GM12878 (cell line): ENCODE measurements around the gene ZMIZ2. TPM values are rescaled to one million over a fixed set of nuclear protein-coding genes. Genes with fewer than 3 reads are reported as not detected.

Source experiments
- ATAC-seq: fragments of 200-7000 bp; cut with Tn5 transposase; 3 replicates; pipeline ENCODE4 v1.9.1; 2020; ENCODE audit warnings: mild to moderate bottlenecking, moderate library complexity
- BruUV-seq: library from RNA; stranded (reverse); fragments of 400-500 nt; replicated peaks from 2 replicates; lab custom pipeline; 2021; lab: Mats Ljungman, UMichigan
- CTCF ChIA-PET: fragments of 300-600 bp; sonication (Branson Sonifier 250); formaldehyde crosslinking; extraction: SDS; loops from one replicate; lab custom pipeline; 2021; ENCODE audit warnings: inconsistent platforms; lab: Yijun Ruan, JAX
- POLR2A ChIA-PET: fragments of 350-600 bp; formaldehyde crosslinking; extraction: SDS; loops from one replicate; lab custom pipeline; 2021; ENCODE audit warnings: inconsistent platforms; lab: Charles Lee
- RAD21 ChIA-PET: fragments of 300-600 bp; sonication (Branson Sonifier 250); formaldehyde crosslinking; loops from one replicate; lab custom pipeline; 2023; ENCODE audit warnings: antibody characterized with exemption; ENCODE audit not compliant: unreplicated experiment; lab: Charles Lee
- SMC1A ChIA-PET: fragments of 300-600 bp; sonication (Branson Sonifier 250); formaldehyde crosslinking; loops from one replicate; lab custom pipeline; 2023; ENCODE audit not compliant: unreplicated experiment, uncharacterized antibody; lab: Charles Lee
- DNase-seq: peaks from one replicate; pipeline ENCODE4 v3.0.0-alpha.2; 2011; ENCODE audit warnings: low read depth, low spot score
- FAIRE-seq: peaks from 3 replicates; lab custom pipeline; 2011; peaks lifted over from hg19 to GRCh38; lab: Jason Lieb, UNC
- H2AFZ ChIP-seq: 2 replicates; pipeline ENCODE4 v1.6.0; 2011; ENCODE audit warnings: low read depth, low read length, control low read depth; ENCODE audit not compliant: control insufficient read depth
- H3K27ac ChIP-seq: 2 replicates; pipeline ENCODE4 v1.5.1; 2011; ENCODE audit warnings: control low read depth; ENCODE audit not compliant: control insufficient read depth, insufficient read depth
- H3K27me3 ChIP-seq, 2 experiments: replicated peaks in 1 of 2; 2 replicates each; pipeline versions ENCODE4 v1.6.0 to v1.6.1; 2011; ENCODE audit warnings: low read length in 1 of 2; ENCODE audit not compliant: control insufficient read depth in 2 of 2, insufficient read depth in 2 of 2
- H3K36me3 ChIP-seq, 2 experiments: 2 replicates each; pipeline ENCODE4 v1.5.1; 2011; ENCODE audit warnings: low read length in 1 of 2; ENCODE audit not compliant: control insufficient read depth in 2 of 2, insufficient read depth in 2 of 2
- H3K4me1 ChIP-seq: 2 replicates; pipeline ENCODE4 v1.6.1; 2011; ENCODE audit warnings: mild to moderate bottlenecking, low read length, moderate library complexity, mixed read lengths; ENCODE audit not compliant: control insufficient read depth, insufficient read depth
- H3K4me2 ChIP-seq: 2 replicates; pipeline ENCODE4 v1.6.0; 2011; ENCODE audit warnings: control low read depth; ENCODE audit not compliant: control insufficient read depth, insufficient read depth
- H3K4me3 ChIP-seq: fragments of 200-600 bp; sonication (generic); 2 replicates; pipeline ENCODE4 v1.5.1; 2016
- H3K79me2 ChIP-seq: 2 replicates; pipeline ENCODE4 v1.6.0; 2011; ENCODE audit warnings: low read length; ENCODE audit not compliant: control insufficient read depth, insufficient read depth
- H3K9ac ChIP-seq: 2 replicates; pipeline ENCODE4 v1.8.0; 2011; ENCODE audit warnings: low read length, control low read depth, mixed read lengths; ENCODE audit not compliant: control insufficient read depth, insufficient read depth
- H3K9me3 ChIP-seq: replicated peaks from 3 replicates; pipeline ENCODE4 v1.5.1; 2011; ENCODE audit warnings: mild to moderate bottlenecking, low read length; ENCODE audit not compliant: control insufficient read depth, insufficient read depth
- H4K20me1 ChIP-seq: 2 replicates; pipeline ENCODE4 v1.6.0; 2011; ENCODE audit not compliant: control insufficient read depth, insufficient read depth
- E2F8 ChIP-seq: fragments of 450-650 bp; IDR thresholded peaks from 2 replicates; pipeline ENCODE4 v1.6.1; 2018; ENCODE audit warnings: mild to moderate bottlenecking, low read depth, moderate library complexity; ENCODE audit not compliant: partially characterized antibody
- KDM1A ChIP-seq: fragments of 200-600 bp; sonication (generic); IDR thresholded peaks from 2 replicates; pipeline ENCODE4 v1.6.1; 2016; ENCODE audit warnings: borderline replicate concordance
- MYC ChIP-seq: IDR thresholded peaks from 2 replicates; pipeline ENCODE4 v1.6.1; 2011; ENCODE audit warnings: mild to moderate bottlenecking, low read length, moderate library complexity, inconsistent platforms; ENCODE audit not compliant: insufficient read depth, insufficient replicate concordance, insufficient read length, severe bottlenecking
- SUZ12 ChIP-seq: fragments of 200-600 bp; sonication (generic); IDR thresholded peaks from one replicate; pipeline ENCODE4 v1.6.1; 2018; ENCODE audit warnings: antibody characterized with exemption, mild to moderate bottlenecking; ENCODE audit not compliant: unreplicated experiment
- YBX1 ChIP-seq: fragments of 450-650 bp; IDR thresholded peaks from 2 replicates; pipeline ENCODE4 v1.6.1; 2016; ENCODE audit warnings: antibody characterized with exemption
- WGBS: methylation state at CpG from one replicate; pipeline ENCODE4 v1.1.6; 2016; ENCODE audit warnings: low lambda C conversion rate; ENCODE audit not compliant: insufficient replicate concordance, insufficient coverage; ENCODE audit errors: missing lambda C conversion rate; 5-methylcytosine and 5-hydroxymethylcytosine counted together
- in situ Hi-C: fragments of 300-500 bp; cut with MboI; formaldehyde crosslinking; loops from 9 replicates; pipeline ENCODE4 v1.14.3; 2018; ENCODE audit warnings: mixed read lengths
- intact Hi-C: fragments of 100-400 bp; cut with micrococcal nuclease; formaldehyde crosslinking; loops from one replicate; pipeline ENCODE4 v1.14.2; 2022; ENCODE audit not compliant: unreplicated experiment
- polyA plus RNA-seq, 11 experiments: library from polyadenylated mRNA; depleted of rRNA in 4 of 11; unstranded in 6 of 11; stranded (reverse) in 5 of 11; fragments of >200 nt; fragmentation: Nextera tagmentation in 4 of 11; fragmentation: Illumina TruSeq in 1 of 11; extraction: Ambion mirVana in 4 of 11; extraction: Trizol in 1 of 11; gene quantifications; 1 replicate in 1 of 11; 2 replicates in 10 of 11; pipeline versions ENCODE4 v1.2.1 to v1.2.3, GENCODE V29; 2011 to 2016; ENCODE audit warnings: inconsistent platforms in 2 of 11, missing spikeins in 2 of 11, low read depth in 1 of 11
- total RNA-seq, 4 experiments: library from RNA; depleted of rRNA in 3 of 4; stranded (reverse); fragments of >200 nt in 3 of 4; fragmentation: Illumina TruSeq in 1 of 4; extraction: Trizol in 1 of 4; gene quantifications; 2 replicates each; pipeline versions ENCODE4 v1.2.1 to v1.2.3, GENCODE V29; 2013 to 2021

Gene ZMIZ2
- total and polyA plus RNA-seq, 10 of the 15 experiments (the other 5 are each of a cell fraction or from before 2014, with no cell fraction given), result 0.71 to 158 (median 17.0) TPM

GRCh38 chr7:44709011-44709915 lies 39.4 kb upstream of the ZMIZ2 start:
- no peaks in the 10 kb centered on the region for H3K79me2 ChIP-seq
- no peak overlapping the region for H3K27ac ChIP-seq
- no peaks in the 10 kb centered on the region for H3K4me1 ChIP-seq
- H3K4me2 ChIP-seq, result no peak overlapping the region
- ChIA-PET RAD21 (no interaction called here), CTCF (no interaction called here), POLR2A (no interaction called here), SMC1A (interaction anchor here (1.0 to 1.9 kb wide), 3 partner anchors 69 to 103 kb away, joined by 3 to 6 read pairs (median 5); partner anchors contain the start of gene OGDH)
- BruUV-seq, result no TSS peak
- intact Hi-C loops, result no loop called here
- in situ Hi-C loops, result no loop called here
- no peak for FAIRE-seq
- peaks cover 7 to 11% of the 10 kb centered on the region in 2 experiments for H3K36me3 ChIP-seq
- H3K4me3 ChIP-seq, result no peak overlapping the region
- no peaks in the 10 kb centered on the region for H4K20me1 ChIP-seq
- H3K27me3 ChIP-seq, result no peaks in the 10 kb centered on the region
- H3K9me3 ChIP-seq, result no peaks in the 10 kb centered on the region
- no peak for TF ChIP-seq YBX1
- no peak for TF ChIP-seq MYC
- TF ChIP-seq KDM1A, result no peak
- no peak for TF ChIP-seq SUZ12
- no peak for TF ChIP-seq E2F8
- no peak for ATAC-seq
- H2AFZ ChIP-seq, result no peak overlapping the region
- H3K9ac ChIP-seq, result no peak overlapping the region
- WGBS, result 87% methylated on average over 19 of the region's 19 CpGs
- no peak for DNase-seq
